HepG2 (cell line): Measurements from ENCODE around the gene EMC9. TPM values are rescaled to one million over a fixed set of nuclear protein-coding genes. Genes with fewer than 3 reads are reported as not detected.
A peak's percentile ranks its signal among the peaks of the same experiment; 100 is the strongest.

Experiments used
- ARID4A ChIP-seq: sonication (generic); formaldehyde crosslinking; IDR thresholded peaks from 2 replicates; pipeline ENCODE4 v1.5.0; 2020; ENCODE audit warnings: mild to moderate bottlenecking, missing genetic modification reagents, borderline replicate concordance
- BCL6 ChIP-seq: IDR thresholded peaks from 2 replicates; pipeline ENCODE4 v1.6.1; 2016; ENCODE audit warnings: missing genetic modification reagents, missing compliant biosample characterization
- HMGXB3 ChIP-seq: sonication (generic); formaldehyde crosslinking; IDR thresholded peaks from 2 replicates; pipeline ENCODE4 v1.4.0; 2020; ENCODE audit warnings: missing genetic modification reagents, borderline replicate concordance
- IKZF1 ChIP-seq: fragments of 450-650 bp; IDR thresholded peaks from 2 replicates; pipeline ENCODE4 v1.7.1; 2016
- ISL2 ChIP-seq: sonication (generic); formaldehyde crosslinking; IDR thresholded peaks from 2 replicates; pipeline ENCODE4 v1.5.0; 2020; ENCODE audit warnings: missing genetic modification reagents
- KAT8 ChIP-seq: IDR thresholded peaks from 2 replicates; pipeline ENCODE4 v1.6.1; 2016; ENCODE audit warnings: missing genetic modification reagents, missing compliant biosample characterization
- MLX ChIP-seq: IDR thresholded peaks from 2 replicates; pipeline ENCODE4 v1.6.1; 2016
- NFYB ChIP-seq: sonication (generic); formaldehyde crosslinking; IDR thresholded peaks from 2 replicates; pipeline ENCODE4 v1.4.0; 2020; ENCODE audit warnings: missing genetic modification reagents
- PAX8 ChIP-seq: sonication (generic); formaldehyde crosslinking; IDR thresholded peaks from 2 replicates; pipeline ENCODE4 v1.8.0; 2022; ENCODE audit warnings: mild to moderate bottlenecking, missing genetic modification reagents, borderline replicate concordance
- PLRG1 ChIP-seq: fragments of 450-650 bp; conservative IDR thresholded peaks from 2 replicates; pipeline ENCODE4 v1.6.1; 2016
- REXO4 ChIP-seq: sonication (generic); formaldehyde crosslinking; IDR thresholded peaks from 2 replicates; pipeline ENCODE4 v1.8.0; 2022; ENCODE audit warnings: missing genetic modification reagents, mild to moderate bottlenecking, borderline replicate concordance
- TFAP4 ChIP-seq: sonication (generic); IDR thresholded peaks from 2 replicates; pipeline ENCODE4 v1.6.1; 2016; ENCODE audit warnings: low read depth, borderline replicate concordance
- UBTF ChIP-seq: sonication (generic); formaldehyde crosslinking; IDR thresholded peaks from 2 replicates; pipeline ENCODE4 v1.4.0; 2020; ENCODE audit warnings: mild to moderate bottlenecking, missing genetic modification reagents
- XBP1 ChIP-seq: sonication (generic); formaldehyde crosslinking; IDR thresholded peaks from 2 replicates; pipeline ENCODE4 v1.5.0; 2020; ENCODE audit warnings: missing genetic modification reagents
- ZBTB14 ChIP-seq: sonication (generic); formaldehyde crosslinking; IDR thresholded peaks from 2 replicates; pipeline ENCODE4 v1.4.0; 2020; ENCODE audit warnings: missing genetic modification reagents
- polyA plus RNA-seq, 8 experiments: library from polyadenylated mRNA; depleted of rRNA in 3 of 8; stranded (reverse) in 7 of 8; unstranded in 1 of 8; fragments of >200 nt; fragmentation: Illumina TruSeq in 4 of 8; extraction: Trizol in 4 of 8; gene quantifications; 2 replicates each; pipeline versions ENCODE4 v1.2.1 to v1.2.3, GENCODE V29; 2011 to 2016; ENCODE audit warnings: low read depth in 4 of 8, missing spikeins in 1 of 8, mixed read lengths in 1 of 8; ENCODE audit not compliant: insufficient read depth in 1 of 8
- total RNA-seq, 5 experiments: library from RNA; depleted of rRNA; stranded (reverse); fragments of >200 nt; fragmentation: Illumina TruSeq; extraction: Trizol; gene quantifications; 2 replicates each; pipeline ENCODE4 v1.2.3, GENCODE V29; 2016; ENCODE audit warnings: low read depth in 1 of 5

EMC9 gene
- total and polyA plus RNA-seq, 2 of the 13 experiments (the other 11 are each of a cell fraction or from before 2014, with no cell fraction given), result 60.5 to 78.7 TPM

GRCh38 chr14:24095271-24096068 lies 45.9 kb downstream of the EMC9 start (continued):
- TF ChIP-seq TFAP4 (peak; percentile 71; the same call in 1 of the 2 replicates), PLRG1 (no peak), ISL2 (CRISPR knock-in tag) (peak; percentile 74), XBP1 (CRISPR knock-in tag) (no peak), UBTF (CRISPR knock-in tag) (peak; percentile 94), PAX8 (peak; percentile 97; the same call in 1 of the 2 replicates), ZBTB14 (CRISPR knock-in tag) (peak; percentile 36; the same call in 1 of the 2 replicates), IKZF1 (no peak), MLX (CRISPR knock-in tag) (peak; percentile 97), BCL6 (CRISPR knock-in tag) (peak; percentile 99), ARID4A (CRISPR knock-in tag) (no peak), REXO4 (CRISPR knock-in tag) (no peak), KAT8 (CRISPR knock-in tag) (peak; percentile 93), NFYB (peak; percentile 90), HMGXB3 (CRISPR knock-in tag) (peak; percentile 100)
